H4 (cell line): ENCODE measurements around the gene PDE11A. TPM values are rescaled to one million over a fixed set of nuclear protein-coding genes. Genes with fewer than 3 reads are reported as not detected.
"Not testable (repeated sequence)": the region's sequence is repeated elsewhere in the genome, so short reads cannot be mapped to it uniquely, and the experiment has no call there.

Source experiments
- DNase-seq: peaks from one replicate; pipeline ENCODE4 v3.0.0-alpha.2; 2015; ENCODE audit warnings: low spot score
- total RNA-seq: library from RNA; depleted of rRNA; stranded (reverse); fragments of >200 nt; shearing (Covaris generic); gene quantifications from 2 replicates; pipeline ENCODE4 v1.2.3, GENCODE V29; 2014

The PDE11A gene
- total RNA-seq, 1 experiment from 2014 or later = 0.60 TPM

- DNase-seq = no peak
Observed at GRCh38 chr2:178074123-178075005, 1.8 kb upstream of the PDE11A start.

- DNase-seq = no peak
Observed at GRCh38 chr2:178072000-178072382, 586 bp downstream of the PDE11A start.

DNA sequence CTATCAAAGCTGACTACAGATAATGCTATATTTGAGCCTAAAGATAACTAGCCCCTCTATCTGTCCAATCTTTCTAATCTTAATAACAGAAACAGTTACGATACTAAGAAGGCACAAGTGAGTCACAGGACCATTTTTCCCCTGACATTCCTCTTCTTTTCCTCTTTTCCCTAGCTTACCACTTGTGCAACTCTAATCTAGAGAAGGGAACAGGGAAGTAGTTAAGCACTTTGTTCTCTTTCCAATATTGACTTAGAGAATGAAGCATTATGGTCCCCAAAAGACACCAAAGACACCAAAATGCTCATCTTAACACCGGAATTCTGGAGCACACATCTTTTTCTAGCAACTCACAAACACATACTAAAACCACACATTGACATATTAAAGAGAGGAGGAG, 1.8 kb downstream of the PDE11A start:
- no peak for DNase-seq

DNA sequence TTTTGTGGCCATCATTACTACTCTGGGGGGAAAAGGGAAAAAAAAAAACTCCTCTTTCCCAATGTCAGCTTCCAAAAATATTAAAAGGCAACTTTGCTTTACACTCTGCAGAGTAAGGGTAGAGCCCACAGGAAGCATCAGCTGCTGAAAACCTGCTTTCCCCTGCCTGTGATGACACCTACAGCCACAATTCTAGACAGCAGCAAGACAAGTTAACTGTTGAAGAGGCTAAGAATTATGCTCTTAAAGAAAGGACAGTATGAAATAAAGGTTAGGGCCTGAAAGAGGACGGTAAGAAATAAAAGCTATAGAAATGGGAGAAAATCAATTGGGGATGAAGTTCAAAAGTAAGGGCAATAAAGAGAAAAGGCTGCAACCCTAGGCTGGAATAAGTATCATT, 3.0 kb downstream of the PDE11A start:
- no peak for DNase-seq

DNA sequence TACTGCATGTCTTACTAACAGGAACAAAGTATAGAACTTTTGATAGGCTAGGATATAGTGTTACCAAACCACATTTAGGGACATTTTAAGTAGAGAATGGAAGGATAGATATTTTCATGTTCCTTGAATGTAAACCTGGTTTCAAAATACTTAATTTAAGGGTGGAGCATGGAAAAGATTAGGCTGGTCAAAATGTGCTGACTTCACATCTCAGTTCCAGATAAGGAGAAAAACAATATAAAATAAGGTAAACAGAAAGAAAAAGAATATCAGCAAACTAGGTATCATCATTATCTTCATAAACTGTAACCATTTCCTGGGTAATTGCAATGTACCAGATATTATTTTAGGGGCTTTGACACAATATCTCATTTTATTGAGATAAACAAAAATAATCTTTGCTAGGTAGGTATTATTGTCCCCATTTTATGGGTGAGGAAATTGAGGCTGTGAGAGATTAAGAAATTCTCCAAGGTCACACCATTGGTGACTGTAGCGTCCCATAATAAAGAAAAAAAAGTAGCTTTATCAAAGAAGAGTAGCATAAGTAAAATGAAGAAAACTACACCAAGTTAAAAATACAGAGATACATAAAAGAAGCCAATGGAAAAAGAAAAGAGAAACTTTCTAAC, 3.6 kb downstream of the PDE11A start:
- DNase-seq = no peak

DNA sequence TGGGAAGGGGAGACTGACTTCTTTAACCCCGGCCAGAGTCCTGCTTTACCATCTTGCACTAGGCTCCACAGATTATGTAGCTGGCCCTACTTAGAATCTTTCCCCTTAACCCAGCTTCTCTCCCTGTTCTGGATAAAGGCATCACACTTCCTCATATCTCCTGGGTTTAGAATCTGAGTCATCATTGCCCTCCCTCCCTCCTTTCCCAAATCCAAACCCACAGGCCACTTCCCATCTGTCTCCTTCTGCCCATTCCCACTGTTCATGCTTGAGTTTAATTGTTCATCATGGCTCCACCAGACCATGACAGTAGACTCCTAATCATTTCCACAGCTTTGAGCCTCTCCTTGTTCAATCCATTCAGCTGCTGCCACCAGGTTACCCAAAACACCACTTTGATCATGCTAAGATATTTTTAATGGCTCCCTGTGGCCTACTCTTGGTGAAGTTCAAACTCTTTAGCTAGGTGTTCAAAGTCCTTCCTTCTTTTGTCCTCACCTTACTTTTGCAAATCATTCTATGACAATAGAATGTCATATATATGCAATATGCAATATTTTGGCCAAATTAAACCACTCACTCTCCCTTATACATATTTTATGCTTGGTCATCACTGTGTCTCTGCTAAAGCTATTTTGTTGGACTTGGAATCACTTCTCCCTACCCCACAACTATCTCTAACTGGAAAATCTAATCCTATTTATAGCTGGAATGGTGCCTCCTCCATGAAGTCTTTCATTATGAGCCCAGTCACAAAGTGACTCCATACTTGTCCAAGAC, 5.5 kb downstream of the PDE11A start:
- no peak for DNase-seq

DNA sequence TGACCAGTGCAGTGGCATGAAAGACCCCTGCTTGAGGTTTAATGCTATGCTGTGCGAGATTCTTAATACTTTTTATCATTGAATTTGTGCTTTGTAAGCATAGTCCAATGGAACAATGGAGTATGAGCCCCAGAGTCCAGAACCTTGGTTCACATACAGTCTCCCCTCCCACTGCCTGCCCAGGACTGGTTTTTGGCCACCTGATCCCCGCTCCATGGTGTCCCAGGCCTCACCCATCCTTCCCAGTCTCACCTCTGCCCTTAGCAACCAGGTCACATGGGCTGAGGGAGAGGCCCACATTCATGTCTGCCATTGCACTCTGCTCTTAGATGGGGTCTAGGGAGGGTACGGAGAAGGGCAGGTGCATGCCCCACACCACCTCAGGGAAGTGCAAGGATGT, 6.3 kb downstream of the PDE11A start:
- DNase-seq = no peak

DNA sequence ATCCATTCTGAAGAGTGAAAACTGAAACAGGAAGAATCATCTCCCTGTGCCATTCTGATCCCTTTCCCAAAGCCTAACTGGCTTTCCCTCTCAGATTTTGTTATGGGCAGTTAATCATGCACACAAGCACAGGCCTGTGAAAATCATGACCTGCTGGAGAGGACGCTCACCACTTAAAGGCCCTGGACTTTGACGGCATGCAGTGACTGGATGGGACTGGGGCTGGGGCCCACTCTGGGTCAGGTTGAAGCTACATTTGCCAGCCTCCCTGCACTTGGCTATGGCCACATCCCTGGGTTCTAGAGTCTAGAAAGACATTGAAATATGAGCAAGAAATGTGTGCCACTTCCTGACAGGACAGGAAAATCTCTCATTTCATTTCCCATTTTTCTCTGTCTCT, 12.9 kb downstream of the PDE11A start:
- no peak for DNase-seq

- DNase-seq = no peak
Observed at GRCh38 chr2:178059111-178059510, 13.5 kb downstream of the PDE11A start.

DNA sequence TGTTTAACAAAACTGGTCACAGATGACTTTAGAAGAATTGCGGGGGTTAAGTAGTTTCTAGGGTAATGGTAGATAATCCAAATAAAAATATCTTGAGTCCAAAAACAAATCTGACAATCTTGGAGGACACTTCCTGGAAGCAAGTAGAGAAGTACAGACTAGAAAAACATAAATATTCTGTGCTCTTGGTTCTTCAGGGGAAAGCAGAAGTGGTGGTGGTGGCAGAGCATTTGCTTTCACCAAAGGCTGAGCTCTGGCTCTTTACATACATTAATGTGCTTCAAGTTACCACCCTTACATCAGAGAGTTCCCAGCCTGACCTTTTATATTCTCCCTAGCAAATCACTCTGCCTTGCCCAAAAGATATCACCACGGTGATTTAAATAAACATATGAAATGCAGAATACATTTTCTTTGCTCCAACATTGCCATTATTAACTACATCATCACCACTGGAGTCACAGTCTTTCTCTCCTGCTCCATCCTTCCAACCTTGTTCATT, 15.3 kb downstream of the PDE11A start:
- DNase-seq = no peak

DNA sequence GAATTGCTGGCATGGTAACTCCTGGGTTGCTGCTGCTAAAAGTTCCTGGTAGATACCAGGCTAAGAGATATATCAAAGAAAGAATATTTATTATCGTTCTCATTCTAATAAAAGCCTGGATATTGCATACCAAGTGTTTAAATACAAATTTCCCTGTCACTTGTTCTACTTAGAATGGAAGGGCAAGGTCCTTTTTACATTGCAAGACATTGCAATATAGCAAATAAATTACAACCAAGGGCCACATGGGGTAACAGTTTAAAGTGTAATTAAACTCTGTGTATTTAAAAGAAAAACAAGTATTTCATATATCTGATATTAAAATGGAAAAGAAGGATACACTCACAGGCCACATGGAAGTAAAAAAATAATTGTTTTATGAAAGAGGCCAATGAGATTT, 16.2 kb downstream of the PDE11A start:
- DNase-seq = no peak

GRCh38 chr2:178051257-178051656, 21.3 kb downstream of the PDE11A start:
- not testable (repeated sequence) for DNase-seq

DNA sequence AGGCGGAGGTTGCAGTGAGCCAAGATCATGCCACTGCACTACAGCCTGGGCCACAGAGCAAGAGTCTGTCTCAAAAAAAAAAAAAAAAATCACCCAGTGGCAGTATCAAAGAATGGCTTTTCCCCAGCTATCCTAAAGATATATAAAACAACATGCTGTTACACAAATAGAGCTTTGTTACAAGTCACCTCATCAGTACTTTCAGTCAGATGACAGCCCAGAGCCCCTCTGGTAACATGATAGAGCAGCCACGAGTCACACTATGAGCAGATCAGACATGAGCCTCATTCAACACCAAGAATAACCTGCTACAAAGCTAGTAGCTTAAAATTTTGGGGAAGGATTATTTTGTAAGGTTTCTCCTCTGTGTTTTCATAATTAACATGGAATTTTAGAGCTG, 25.2 kb downstream of the PDE11A start:
- DNase-seq = no peak

GRCh38 chr2:178044836-178045235, 27.7 kb downstream of the PDE11A start:
- no peak for DNase-seq

- no peak for DNase-seq
Observed at GRCh38 chr2:178043266-178043665, 29.3 kb downstream of the PDE11A start.

DNA sequence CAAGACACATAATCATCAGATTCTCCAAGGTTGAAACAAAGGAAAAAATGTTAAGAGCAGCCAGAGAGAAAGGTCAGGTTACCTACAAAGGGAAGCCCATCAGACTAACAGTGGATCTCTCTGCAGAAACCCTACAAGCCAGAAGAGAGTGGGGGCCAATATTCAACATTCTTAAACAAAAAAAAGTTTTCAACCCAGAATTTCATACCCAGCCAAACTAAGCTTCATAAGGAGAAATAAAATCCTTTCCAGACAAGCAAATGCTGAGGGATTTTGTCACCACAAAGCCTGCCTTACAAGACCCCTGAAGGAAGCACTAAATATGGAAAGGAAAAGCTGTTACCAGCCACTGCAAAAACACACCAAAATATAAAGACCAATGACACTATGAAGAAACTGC, 39.0 kb downstream of the PDE11A start:
- DNase-seq = not testable (repeated sequence)

DNA sequence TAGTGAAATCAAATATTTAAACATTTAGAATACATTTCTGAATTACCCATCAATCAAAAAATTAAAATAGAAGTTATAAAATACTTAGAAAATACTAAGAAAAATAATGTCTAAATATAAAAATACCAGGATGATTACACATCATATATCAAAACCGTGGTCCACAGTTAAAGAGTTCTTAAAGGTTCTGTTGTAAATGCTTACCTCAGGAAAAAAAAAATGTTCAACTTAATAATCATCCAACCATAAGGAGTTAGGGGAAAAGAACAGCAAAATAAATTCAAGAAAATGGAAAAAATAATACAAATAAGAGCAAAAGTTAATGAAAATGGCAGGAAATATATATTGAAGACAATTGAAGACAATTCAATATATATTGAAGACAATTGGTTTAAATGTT, 43.2 kb downstream of the PDE11A start:
- no peak for DNase-seq

DNA sequence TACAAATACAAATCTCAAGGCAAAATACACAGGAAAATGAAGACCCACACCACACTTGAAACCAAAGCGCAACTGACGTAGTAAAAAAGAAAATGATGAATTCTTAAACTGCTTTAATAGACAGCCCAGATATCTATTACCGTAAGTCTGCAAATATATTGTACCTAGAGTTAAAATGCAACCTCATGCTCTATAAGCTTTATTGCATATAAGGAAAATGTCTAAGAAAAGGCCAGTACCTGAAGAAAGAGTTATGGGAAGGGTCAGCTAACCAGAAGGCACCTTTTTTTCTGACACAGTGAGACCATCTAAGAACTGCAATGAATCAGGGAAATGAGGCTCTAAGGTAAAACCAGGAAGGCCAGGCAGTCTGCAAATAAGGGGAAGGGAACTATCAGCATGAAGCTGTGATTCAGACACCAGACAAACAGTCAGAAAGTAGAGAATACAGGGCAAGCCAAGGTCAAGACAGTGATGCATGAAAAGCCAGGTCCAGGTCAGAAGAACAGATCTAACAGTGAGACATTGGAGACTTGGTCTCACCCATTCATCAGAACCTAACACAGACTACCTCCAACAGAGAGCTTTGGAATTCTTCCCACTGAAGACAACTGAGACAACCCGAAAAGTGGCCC, 46.9 kb downstream of the PDE11A start:
- no peak for DNase-seq

- DNase-seq = no peak
Observed at GRCh38 chr2:178018141-178018540, 54.4 kb downstream of the PDE11A start.

GRCh38 chr2:178016612-178017011, 56.0 kb downstream of the PDE11A start:
- no peak for DNase-seq

DNA sequence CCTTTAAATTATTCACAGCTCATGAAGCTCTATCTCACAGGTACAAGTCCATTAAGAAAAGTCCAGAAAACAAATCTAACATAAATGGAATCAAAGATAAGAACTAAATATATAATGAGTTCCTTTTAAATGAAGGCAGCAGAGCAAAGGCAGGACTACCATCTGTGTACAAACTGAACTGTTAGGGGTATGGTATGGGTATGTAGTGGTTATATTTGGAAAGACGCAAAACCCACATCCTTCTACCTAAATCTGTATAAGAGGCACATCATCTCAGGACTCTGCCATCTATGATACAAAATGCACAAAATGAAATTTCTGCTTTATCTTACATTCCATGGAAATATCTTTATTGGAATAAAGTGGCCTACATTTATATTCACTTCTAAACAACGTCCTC, 59.9 kb downstream of the PDE11A start:
- DNase-seq = no peak

DNA sequence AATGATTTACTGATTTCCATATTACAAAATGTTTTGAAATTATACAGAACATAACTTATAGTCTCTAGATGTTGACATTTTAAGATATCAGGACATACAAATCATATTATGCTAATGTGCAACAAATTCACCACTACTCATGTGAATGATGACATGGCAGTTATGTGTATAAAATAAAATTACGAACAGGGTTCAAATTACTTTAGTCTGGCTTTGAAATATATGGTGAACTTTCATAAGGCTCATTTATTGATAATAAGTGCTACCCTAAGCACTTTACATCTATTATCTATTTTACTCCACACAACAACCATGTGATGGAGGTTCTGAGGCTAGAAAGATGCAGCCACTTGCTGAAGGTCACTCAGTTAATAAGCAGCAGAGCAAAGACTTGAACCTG, 62.8 kb downstream of the PDE11A start:
- DNase-seq = no peak
